WTC11 (cell line): ENCODE data around the gene GIPC2. TPM values are rescaled to one million over a fixed set of nuclear protein-coding genes. Genes with fewer than 3 reads are reported as not detected.

Experiments
- ATAC-seq: fragments of 200-7000 bp; cut with Tn5 transposase; 2 replicates; pipeline ENCODE4 v1.10.0; 2021; ENCODE audit warnings: mild to moderate bottlenecking, moderate library complexity
- CTCF ChIA-PET: fragments of 300-600 bp; sonication (Branson Sonifier 250); formaldehyde crosslinking; loops from one replicate; lab custom pipeline; 2021; ENCODE audit warnings: antibody characterized with exemption; lab: Charles Lee
- POLR2A ChIA-PET: fragments of 350-600 bp; sonication (Branson Sonifier 250); formaldehyde crosslinking; loops from one replicate; lab custom pipeline; 2021; ENCODE audit warnings: antibody characterized with exemption; lab: Charles Lee
- DNase-seq: peaks from one replicate; pipeline ENCODE4 v3.0.0; 2021; ENCODE audit warnings: low spot score
- H3K27ac Mint-ChIP-seq: 2 replicates; pipeline ENCODE4 v1.8.0; 2021; ENCODE audit warnings: mixed read lengths
- H3K27me3 Mint-ChIP-seq: 2 replicates; pipeline ENCODE4 v1.8.0; 2021; ENCODE audit warnings: low read depth, mild to moderate bottlenecking, moderate library complexity, mixed read lengths
- H3K36me3 Mint-ChIP-seq: 2 replicates; pipeline ENCODE4 v1.8.0; 2021; ENCODE audit warnings: mixed read lengths
- H3K4me1 Mint-ChIP-seq: 2 replicates; pipeline ENCODE4 v1.8.0; 2022; ENCODE audit warnings: mixed read lengths
- H3K4me3 Mint-ChIP-seq: 2 replicates; pipeline ENCODE4 v1.8.0; 2021; ENCODE audit warnings: mild to moderate bottlenecking, moderate library complexity, mixed read lengths
- H3K9me3 Mint-ChIP-seq: 2 replicates; pipeline ENCODE4 v1.8.0; 2021; ENCODE audit warnings: mixed read lengths
- AR ChIP-seq: fragments of 250-450 bp; sonication (Bioruptor Pico); IDR thresholded peaks from 2 replicates; pipeline ENCODE4 v1.9.0; 2021; ENCODE audit warnings: mild to moderate bottlenecking
- ATF2 ChIP-seq: sonication (generic); formaldehyde crosslinking; IDR thresholded peaks from 2 replicates; pipeline ENCODE4 v1.8.1; 2022; ENCODE audit warnings: low read depth, missing genetic modification reagents, borderline replicate concordance
- CBFB ChIP-seq: sonication (generic); formaldehyde crosslinking; IDR thresholded peaks from 2 replicates; pipeline ENCODE4 v1.8.1; 2022; ENCODE audit warnings: mild to moderate bottlenecking, low read depth, missing genetic modification reagents
- CREB1 ChIP-seq: sonication (generic); formaldehyde crosslinking; IDR thresholded peaks from 2 replicates; pipeline ENCODE4 v1.8.0; 2023; ENCODE audit warnings: mild to moderate bottlenecking, missing genetic modification reagents
- EMX1 ChIP-seq: fragments of 250-450 bp; sonication (Bioruptor Pico); IDR thresholded peaks from 2 replicates; pipeline ENCODE4 v1.8.0; 2021; ENCODE audit warnings: mild to moderate bottlenecking
- FOXP1 ChIP-seq: sonication (generic); formaldehyde crosslinking; IDR thresholded peaks from 2 replicates; pipeline ENCODE4 v1.8.0; 2022; ENCODE audit warnings: missing genetic modification reagents, mild to moderate bottlenecking, moderate library complexity, borderline replicate concordance
- HMGA2 ChIP-seq: fragments of 250-450 bp; sonication (Bioruptor Pico); IDR thresholded peaks from 2 replicates; pipeline ENCODE4 v1.4.0; 2021; ENCODE audit warnings: mild to moderate bottlenecking, moderate library complexity
- KAT7 ChIP-seq: sonication (generic); formaldehyde crosslinking; IDR thresholded peaks from 2 replicates; pipeline ENCODE4 v1.8.1; 2023; ENCODE audit warnings: missing genetic modification reagents, mild to moderate bottlenecking, borderline replicate concordance
- MAX ChIP-seq: sonication (generic); formaldehyde crosslinking; IDR thresholded peaks from 2 replicates; pipeline ENCODE4 v1.8.0; 2022; ENCODE audit warnings: mild to moderate bottlenecking, missing genetic modification reagents
- MLX ChIP-seq: sonication (generic); formaldehyde crosslinking; IDR thresholded peaks from 2 replicates; pipeline ENCODE4 v1.8.1; 2023; ENCODE audit warnings: mild to moderate bottlenecking, missing genetic modification reagents, moderate library complexity
- NFE2L1 ChIP-seq: sonication (generic); formaldehyde crosslinking; IDR thresholded peaks from 2 replicates; pipeline ENCODE4 v1.8.1; 2023; ENCODE audit warnings: missing genetic modification reagents
- NR3C1 ChIP-seq: sonication (generic); formaldehyde crosslinking; conservative IDR thresholded peaks from 2 replicates; pipeline ENCODE4 v1.8.1; 2023; ENCODE audit warnings: low read depth, mild to moderate bottlenecking, missing genetic modification reagents
- RORB ChIP-seq: fragments of 250-450 bp; sonication (Bioruptor Pico); IDR thresholded peaks from 2 replicates; pipeline ENCODE4 v1.9.0; 2021; ENCODE audit warnings: mild to moderate bottlenecking
- ZMAT4 ChIP-seq: fragments of 250-450 bp; sonication (Bioruptor Pico); IDR thresholded peaks from 2 replicates; pipeline ENCODE4 v1.9.0; 2021; ENCODE audit warnings: mild to moderate bottlenecking
- ZNF396 ChIP-seq: fragments of 250-450 bp; sonication (Bioruptor Pico); IDR thresholded peaks from 2 replicates; pipeline ENCODE4 v1.8.0; 2021; ENCODE audit warnings: mild to moderate bottlenecking, moderate library complexity, borderline replicate concordance
- ZNF425 ChIP-seq: fragments of 250-450 bp; sonication (Bioruptor Pico); conservative IDR thresholded peaks from 2 replicates; pipeline ENCODE4 v1.9.0; 2021; ENCODE audit warnings: mild to moderate bottlenecking
- ZNF512 ChIP-seq: sonication (generic); formaldehyde crosslinking; IDR thresholded peaks from 2 replicates; pipeline ENCODE4 v1.8.1; 2022; ENCODE audit warnings: missing genetic modification reagents, borderline replicate concordance
- total RNA-seq: library from RNA; stranded (reverse); gene quantifications from 3 replicates; pipeline ENCODE4 v1.2.3, GENCODE V29; 2021
- TF ChIP-seq, protein P1 (sequence below): sonication (generic); formaldehyde crosslinking; IDR thresholded peaks from 2 replicates; pipeline ENCODE4 v1.8.1; 2023; ENCODE audit warnings: mild to moderate bottlenecking, missing genetic modification reagents, borderline replicate concordance

GIPC2 gene
- total RNA-seq, 1 experiment from 2014 or later: 0.83 TPM

DNA sequence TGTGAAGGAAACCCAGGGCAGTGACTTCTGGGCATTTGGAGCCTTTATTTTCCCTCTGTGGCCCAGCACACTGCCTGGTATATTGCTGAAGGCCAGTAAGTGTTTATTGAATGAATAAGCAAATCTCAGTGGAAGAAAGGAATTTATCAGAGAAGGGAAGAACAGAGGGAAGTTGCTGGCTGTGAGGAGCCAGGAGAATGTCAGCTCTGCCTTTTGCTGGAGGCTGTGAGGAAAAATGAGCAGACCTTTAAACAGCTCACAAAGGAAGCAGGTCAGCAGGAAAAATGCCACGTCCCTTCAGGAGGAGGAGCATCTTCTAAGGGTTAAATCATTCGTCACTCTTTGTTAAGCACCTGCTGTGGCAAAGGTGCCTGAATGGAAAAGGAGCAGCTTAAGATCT is 75.9 kb downstream of the GIPC2 start (continued):
- TF ChIP-seq AR (no peak), ZMAT4 (no peak), ATF2 (no peak), NR3C1 (CRISPR knock-in tag) (no peak), EMX1 (CRISPR knock-in tag) (no peak), ZNF512 (CRISPR knock-in tag) (no peak), MLX (no peak)
- TF ChIP-seq, protein P1, sequence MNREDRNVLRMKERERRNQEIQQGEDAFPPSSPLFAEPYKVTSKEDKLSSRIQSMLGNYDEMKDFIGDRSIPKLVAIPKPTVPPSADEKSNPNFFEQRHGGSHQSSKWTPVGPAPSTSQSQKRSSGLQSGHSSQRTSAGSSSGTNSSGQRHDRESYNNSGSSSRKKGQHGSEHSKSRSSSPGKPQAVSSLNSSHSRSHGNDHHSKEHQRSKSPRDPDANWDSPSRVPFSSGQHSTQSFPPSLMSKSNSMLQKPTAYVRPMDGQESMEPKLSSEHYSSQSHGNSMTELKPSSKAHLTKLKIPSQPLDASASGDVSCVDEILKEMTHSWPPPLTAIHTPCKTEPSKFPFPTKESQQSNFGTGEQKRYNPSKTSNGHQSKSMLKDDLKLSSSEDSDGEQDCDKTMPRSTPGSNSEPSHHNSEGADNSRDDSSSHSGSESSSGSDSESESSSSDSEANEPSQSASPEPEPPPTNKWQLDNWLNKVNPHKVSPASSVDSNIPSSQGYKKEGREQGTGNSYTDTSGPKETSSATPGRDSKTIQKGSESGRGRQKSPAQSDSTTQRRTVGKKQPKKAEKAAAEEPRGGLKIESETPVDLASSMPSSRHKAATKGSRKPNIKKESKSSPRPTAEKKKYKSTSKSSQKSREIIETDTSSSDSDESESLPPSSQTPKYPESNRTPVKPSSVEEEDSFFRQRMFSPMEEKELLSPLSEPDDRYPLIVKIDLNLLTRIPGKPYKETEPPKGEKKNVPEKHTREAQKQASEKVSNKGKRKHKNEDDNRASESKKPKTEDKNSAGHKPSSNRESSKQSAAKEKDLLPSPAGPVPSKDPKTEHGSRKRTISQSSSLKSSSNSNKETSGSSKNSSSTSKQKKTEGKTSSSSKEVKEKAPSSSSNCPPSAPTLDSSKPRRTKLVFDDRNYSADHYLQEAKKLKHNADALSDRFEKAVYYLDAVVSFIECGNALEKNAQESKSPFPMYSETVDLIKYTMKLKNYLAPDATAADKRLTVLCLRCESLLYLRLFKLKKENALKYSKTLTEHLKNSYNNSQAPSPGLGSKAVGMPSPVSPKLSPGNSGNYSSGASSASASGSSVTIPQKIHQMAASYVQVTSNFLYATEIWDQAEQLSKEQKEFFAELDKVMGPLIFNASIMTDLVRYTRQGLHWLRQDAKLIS (CRISPR knock-in tag): no peak
- TF ChIP-seq, all 79 proteins: peak for 0

GRCh38 chr1:78122389-78122788 is 76.6 kb downstream of the GIPC2 start:
- Mint-ChIP-seq H3K9me3 (no peaks in the 10 kb centered on the region), H3K27ac (no peak overlapping the region), H3K4me1 (no peaks in the 10 kb centered on the region), H3K27me3 (no peaks in the 10 kb centered on the region), H3K4me3 (no peak overlapping the region), H3K36me3 (no peaks in the 10 kb centered on the region)
- no peak for DNase-seq
- ChIA-PET CTCF (interaction anchor here (1.1 to 1.3 kb wide), 2 partner anchors 8 kb away, joined by 3 to 6 read pairs; no protein-coding TSS in a partner anchor), POLR2A (no interaction called here)
- ATAC-seq: no peak
- TF ChIP-seq FOXP1 (no peak), ZNF396 (no peak), MLX (no peak), CREB1 (CRISPR knock-in tag) (no peak), MAX (no peak), ZNF512 (CRISPR knock-in tag) (no peak), CBFB (CRISPR knock-in tag) (no peak), KAT7 (CRISPR knock-in tag) (no peak), RORB (no peak), ZNF425 (CRISPR knock-in tag) (no peak), NFE2L1 (CRISPR knock-in tag) (no peak), HMGA2 (CRISPR knock-in tag) (no peak)
